ENCODE measurements around the gene C1QTNF6.

Gene C1QTNF6

DNA sequence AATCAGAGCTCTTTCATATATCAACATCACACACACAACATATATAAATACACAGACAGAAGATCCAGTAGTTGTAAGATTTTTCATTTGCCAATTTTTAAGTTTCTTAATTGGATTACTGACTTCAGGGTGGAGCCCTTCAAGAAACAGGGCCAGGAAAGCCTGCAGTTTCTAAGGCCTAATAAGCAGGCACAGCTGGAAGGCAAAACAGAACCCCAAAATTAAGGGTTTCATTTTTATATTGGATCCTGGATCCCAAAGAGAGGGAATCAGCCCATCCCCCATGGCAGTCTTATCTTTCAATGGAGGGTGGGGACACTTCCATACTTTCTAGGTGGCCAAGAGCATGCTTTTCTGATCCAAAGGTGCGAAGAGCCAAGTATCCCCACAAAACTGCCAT, 4.7 kb upstream of the C1QTNF6 start:
- no peak for DNase-seq (ENCODE audit: low read depth in 1 of 2, low spot score in 1 of 2)

DNA sequence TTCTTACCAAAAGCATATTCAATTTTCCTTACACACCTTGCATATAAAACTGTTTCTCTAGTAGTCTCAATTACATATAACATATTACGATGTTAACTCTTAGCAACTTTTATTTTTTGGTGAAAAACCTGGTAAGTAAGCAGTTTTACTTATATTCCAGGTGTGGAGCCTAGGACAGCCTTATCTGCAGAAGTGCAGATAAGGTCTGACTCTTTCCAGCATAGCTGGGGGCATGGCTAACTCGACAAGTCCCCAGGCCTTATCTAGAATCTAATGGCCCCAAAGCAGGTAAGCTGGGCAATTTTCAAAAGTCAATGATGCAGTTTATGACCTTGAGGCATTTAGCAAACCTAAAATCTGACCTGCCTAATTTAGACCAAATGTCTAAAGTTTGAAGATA, 4.2 kb upstream of the C1QTNF6 start:
- no peak for DNase-seq (ENCODE audit: low read depth in 1 of 2, low spot score in 1 of 2)

DNA sequence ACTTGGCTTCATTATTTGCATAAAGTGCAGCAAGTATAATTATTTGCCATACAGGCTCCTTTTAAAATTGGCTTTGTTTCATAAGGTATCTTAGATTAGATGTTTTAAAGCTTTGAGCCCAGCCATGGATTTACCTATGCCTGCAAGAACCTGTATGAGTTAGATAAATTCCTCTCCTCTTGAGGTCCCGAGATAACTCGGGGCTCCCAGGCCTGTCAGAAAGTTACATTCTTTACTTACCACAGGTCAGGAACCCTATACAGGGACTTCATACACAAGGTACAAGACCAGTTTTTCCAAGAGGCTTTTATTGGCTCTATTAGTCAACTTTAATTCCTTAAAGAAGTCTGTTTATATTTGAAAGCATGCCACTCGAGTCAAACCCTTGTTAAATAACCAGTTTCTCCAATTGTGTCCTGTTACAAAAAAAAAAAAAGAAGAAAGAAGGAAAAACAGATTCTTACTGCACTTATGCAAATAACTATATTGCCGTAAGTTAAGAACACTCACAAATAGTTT, 2.3 kb upstream of the C1QTNF6 start:
- DNase-seq (ENCODE audit: low read depth in 1 of 2, low spot score in 1 of 2), result no peak

DNA sequence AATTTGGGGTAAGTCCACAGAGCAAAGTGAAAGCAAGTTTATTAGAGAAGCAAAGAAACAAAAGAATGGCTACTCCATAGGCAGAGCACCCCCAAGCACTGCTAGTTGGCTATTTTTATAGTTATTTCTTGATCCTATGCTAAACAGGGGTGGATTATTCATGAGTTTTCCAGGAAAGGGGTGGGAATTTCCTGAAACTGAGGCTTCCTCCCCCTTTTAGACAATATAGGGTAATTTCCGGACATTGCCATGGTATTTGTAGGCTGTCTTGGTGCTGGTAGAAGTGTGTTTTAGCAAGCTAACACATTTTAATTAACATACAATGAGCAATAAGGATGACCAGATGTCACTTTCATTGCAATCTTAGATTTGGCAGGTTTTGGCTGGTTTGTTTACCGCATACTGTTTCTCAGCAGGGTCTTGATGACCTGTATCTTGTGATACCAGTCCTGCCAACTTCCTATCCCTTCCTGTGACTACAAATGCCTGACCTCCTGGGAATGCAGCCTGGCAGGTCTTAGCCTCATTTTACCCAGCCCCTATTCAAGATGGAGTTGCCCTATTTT, 937 bp upstream of the C1QTNF6 start:
- no peak for DNase-seq (ENCODE audit: low read depth in 1 of 2, low spot score in 1 of 2)

DNA sequence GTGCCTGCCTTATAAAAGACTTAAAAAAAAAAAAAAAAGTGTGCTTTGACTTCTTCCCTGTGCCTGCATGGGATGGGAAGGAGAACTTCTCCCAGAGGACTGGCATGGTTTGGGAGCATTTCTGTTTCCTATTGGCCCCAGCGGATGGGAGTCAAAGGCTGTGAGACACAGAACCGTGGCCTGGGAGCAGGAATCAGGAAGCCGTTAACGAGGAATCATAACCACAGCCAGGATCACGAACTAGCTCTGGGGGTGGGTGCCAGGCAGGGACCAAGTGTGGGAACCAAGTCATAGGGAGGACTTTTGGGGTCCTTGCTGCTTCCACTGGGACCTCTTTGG, 526 bp downstream of the C1QTNF6 start:
- no peak for DNase-seq (ENCODE audit: low read depth in 1 of 2, low spot score in 1 of 2)

DNA sequence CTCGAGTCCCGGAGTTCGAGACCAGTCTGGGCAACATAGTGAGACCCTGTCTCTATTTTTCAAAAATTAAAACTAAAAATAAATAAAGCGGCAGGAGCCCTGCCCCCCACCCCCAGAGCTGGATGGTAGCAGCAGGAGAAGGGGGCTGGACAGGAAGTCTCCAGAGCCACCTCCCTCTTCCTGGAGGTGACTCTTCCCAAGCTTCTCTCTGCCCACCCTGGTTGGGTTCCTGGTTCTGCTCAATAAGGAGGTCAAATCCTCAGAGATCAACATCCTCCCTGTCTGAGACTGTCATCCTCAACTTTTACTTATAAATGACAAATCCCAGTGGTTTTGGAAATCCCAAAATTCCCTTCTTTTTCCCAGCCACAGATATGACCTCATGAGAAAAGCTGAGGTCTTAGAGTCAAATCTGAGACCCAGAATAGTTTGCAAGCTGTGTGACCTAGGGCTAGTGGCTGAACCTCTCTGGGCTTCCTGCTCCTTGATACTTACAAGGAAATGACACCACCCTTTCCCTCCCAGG, 987 bp downstream of the C1QTNF6 start:
- DNase-seq (ENCODE audit: low read depth in 1 of 2, low spot score in 1 of 2), result no peak

DNA sequence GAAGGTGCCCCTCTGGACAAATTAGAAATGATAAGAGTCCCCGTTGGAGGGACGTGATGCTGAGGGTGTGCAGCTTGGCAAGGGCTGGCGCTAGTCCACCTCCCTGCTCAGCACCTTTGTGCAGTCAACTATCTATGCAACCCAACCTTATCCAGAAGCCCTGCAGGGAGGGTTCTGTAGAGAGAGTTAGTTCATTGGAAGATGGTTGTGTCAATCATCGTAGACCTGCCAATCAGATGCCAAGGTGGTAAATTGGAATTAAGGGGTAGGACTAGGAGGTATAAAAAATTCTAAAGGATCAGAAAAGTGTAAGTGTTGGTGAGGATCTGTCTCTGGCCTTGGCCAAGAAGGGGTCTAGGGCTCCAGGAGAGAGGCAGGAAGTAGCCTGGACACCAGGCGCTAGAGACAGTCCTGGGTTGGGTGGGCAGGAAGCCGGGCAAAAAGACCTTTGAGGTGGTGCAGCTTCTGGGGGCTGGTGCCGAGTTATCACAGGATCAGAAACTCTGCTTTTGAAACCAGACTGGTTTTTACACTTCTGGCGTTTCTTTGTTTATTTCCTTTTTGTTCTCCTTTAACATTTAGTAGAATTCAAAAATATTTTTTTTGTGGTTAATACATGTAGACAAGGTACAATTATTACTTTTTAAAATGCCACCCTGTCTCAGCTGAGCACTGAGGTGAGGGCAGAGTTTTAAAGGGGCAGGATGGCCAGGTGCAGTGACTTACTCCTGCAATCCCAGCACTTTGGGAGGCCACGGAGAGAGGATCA, 1.6 kb downstream of the C1QTNF6 start:
- DNase-seq (ENCODE audit: low read depth in 1 of 2, low spot score in 1 of 2), result no peak

DNA sequence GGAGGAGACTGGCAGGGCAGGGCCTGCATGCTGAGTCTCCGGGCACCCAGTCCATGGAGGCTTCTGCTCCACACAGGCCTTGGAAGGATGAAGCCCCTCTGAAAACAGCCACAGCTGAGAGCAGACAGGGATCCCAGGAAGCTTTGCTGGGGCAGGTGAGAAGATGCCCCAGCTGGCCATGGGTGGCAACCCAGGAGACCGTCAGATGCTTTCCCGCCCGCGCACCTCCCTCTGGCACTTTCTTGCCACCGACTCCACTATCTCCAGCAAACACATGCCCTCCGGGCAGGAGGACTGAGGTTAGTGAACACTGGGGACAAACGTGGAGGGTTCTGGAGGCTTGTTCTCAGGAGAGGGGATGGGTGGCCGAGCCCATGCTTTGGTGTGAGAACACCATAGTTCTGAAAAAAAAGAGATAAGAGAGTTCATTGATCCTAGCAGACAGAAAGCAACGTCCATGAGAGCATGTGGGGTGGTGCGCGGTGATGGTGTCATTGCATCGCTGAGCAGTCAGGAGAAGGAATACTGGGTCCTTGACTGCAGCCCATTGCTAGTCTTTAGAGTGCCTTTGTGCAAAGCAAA, 2.3 kb downstream of the C1QTNF6 start:
- DNase-seq (ENCODE audit: low read depth in 1 of 2, low spot score in 1 of 2), result no peak

DNA sequence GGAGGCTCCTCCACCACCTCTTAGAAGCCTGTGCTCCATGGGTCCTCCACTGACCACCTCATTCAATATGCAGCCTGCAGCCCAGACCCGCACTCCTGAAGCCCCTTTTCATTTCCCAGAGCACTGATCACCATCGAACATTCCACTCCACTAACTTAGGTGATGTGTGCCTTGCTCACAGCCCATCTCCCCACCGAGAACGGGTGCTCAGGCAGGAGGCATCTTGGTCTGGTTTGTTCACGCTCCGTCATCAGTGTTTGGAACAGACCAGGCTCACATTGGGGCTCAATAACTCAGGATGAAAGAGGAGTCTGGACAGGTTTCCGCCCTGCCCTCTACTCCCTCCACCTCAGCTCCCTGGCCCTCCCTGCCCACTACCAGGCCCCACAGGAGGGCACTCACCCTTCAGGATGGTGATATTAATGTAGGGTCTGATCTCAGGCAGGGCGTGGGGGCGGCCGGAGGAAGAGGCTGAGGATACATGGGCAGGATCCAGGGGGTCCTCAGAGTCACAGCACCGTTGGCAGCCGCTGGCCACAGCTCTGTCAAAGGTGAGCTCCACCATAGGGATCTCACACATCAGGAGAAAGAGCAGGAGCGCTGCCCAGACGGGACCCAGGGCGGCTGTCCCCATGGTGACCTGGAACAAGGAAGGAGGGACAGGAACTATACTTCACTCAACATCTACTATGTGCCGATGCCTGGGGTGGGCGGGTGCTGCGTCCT, 3.1 kb downstream of the C1QTNF6 start:
- DNase-seq (ENCODE audit: low read depth in 1 of 2, low spot score in 1 of 2), result no peak

DNA sequence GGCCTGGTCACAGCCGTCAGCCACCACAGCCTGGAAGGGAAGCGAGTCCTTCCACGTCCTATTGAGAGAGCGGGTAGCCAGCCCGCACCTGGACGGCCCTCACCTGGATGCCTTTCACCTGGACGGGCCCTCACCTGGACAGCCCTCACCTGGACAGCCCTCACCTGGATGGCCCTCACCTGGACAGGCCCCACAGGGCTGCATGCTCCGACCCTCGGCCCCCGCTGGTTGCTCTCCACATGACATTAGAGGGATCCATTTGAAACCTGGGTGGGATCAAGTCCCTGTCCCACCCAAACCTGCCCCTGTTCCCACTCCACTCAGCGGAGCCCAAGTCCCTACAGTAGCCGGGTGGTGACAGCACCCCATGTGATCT, 3.7 kb downstream of the C1QTNF6 start:
- DNase-seq (ENCODE audit: low read depth in 1 of 2, low spot score in 1 of 2), result no peak

DNA sequence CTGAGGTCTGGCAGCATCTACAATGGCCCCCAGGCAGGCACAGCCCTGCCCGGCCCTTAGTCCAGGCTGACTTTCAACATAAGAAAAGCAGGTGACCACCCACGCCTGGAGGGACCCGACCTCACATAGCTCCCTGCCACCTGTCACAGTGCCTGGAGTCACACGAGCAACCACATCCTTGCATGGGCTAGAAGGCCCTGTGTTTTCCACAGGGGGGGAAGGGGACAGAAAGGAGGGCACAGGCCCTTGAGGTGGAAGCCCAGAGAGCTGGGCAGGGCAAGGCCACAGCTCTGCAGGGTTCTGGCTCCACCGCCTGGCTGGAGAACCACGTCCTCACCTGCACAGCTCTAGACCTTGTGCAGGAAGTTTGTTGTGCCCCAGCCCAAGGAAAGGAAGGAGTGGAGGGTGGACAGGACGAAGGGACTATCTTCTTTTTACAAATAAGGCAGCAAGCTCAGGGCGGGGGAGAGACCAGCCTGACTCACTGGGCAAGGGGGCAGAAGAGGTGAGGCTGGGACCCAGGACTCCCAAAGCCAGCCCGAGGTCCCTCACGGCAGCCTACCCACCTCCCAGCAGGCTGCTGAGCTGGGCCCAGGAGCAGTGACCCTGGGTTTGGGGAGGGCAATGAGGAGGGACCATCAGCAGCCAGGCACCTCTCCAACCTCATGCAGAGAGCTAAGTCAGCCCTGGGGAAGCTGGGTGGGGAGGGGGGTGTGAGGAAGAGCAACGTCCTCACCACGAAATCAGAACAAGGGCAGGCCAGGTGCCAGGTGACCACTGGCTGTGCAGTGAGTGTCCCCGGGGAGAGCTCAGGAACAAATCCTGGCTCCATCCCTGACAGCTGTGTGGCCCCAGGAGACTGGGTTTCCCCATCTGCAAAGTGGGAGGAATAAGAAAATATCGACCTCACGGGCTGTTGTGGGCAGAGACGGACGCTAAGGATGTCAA, 4.3 kb downstream of the C1QTNF6 start:
- no peak for DNase-seq (ENCODE audit: low read depth in 1 of 2, low spot score in 1 of 2)

DNA sequence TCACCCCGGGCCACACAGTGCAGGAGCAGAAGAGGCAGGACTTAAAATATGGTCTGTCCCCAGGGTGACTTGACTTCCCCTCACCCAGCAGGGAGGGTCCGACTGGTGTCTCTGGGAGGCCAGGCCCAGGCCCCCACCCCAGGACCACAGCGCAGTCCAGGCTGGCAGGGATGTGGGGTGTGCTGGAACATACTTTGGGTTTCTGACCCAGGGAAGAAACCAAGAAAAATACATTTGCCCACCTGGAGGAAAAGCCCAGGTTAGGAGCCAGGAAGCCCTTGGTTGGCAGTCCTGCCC, 5.2 kb downstream of the C1QTNF6 start:
- no peak for DNase-seq (ENCODE audit: low read depth in 1 of 2, low spot score in 1 of 2)

DNA sequence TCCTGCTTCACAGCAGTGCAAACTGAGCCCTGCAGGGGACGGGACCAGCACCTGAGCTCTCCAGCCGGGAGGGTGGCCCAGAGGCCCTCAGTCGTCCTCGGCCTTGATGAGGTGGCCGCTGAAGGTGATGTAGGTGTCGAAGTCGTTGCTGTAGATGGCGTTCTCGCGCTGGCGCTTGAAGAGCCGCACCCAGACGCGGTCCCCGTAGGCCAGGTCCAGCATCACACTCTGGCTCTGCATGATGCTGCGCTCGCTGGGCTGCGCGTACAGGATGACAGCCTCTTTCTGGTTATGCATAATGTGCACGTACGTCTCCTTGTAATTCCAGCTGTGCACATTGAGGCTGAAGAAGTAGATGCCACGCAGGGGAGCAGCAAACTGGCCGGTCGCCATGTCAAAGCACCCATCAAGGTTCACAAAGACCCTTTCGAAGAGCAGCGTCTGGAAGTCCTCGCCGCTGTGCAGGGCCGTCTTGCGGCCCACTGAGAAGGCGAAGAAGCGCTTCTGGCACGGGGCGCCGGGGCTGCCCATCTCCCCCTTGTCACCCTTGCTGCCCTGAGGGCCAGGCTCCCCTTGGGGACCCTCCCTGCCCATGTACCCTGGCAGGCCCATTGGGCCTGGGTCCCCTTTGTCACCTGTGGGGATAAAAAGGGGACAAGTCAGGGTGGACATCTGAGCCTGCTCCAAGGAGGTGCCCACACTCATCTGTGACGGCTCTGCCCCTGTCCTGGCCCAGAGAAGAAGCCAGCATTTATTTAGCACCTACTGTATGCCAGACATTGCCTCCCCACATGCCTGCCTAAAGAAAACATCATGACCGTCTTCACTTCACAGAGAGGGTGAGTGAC, 5.7 kb downstream of the C1QTNF6 start:
- no peak for DNase-seq (ENCODE audit: low read depth in 1 of 2, low spot score in 1 of 2)

DNA sequence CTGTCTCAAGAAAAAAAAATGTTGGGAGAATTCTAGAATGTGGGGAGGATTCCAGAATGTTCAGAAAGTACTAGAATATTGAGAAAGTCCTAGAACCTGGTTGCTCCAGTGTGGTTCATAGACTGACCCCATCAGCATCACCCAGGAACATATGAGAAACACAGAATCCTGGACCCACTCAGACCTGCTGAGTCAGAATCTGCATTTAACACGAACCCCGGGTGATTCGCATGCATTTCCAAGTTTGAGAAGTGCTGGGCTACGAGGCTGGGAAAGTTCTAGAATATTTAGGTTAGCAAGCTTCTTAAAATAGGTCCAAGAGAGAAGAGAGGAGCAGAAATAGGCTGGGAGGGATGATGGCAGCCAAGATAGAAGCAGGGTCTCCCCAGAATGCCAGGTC, 6.4 kb downstream of the C1QTNF6 start:
- DNase-seq (ENCODE audit: low read depth in 1 of 2, low spot score in 1 of 2), result no peak

DNA sequence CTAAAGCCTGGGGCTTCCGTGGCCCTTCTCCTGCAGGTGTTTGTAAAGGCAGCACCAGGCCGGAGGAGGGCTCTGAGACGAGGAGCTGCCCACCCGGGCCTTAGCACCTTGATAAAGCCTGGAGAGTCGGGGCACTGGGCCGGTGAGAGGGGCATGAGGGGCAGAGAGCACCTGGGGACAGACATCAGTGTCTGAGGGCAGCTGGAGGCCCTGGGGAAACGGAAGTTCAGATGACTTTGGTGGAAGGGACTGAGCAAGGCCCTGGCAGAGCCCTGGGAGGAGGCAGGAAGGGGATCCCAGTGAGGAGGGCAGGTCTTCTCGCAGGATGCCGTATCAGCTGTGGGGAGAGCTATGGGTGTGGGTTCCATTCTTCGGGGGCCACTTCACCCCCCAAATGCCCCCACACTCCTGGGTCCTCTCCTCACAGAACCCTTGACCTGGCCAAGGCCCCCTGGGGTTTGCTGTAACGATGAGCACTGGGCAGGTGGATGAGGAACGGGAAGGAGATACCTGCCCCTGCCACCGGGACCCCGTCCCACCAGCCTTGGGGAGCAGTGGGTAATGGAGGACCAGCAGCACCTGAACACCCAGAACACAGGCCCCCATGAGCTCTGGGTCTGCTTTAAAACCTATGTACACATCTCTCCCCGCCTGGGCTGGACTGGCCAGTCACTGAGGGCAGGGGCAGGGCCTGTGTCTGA, 7.4 kb downstream of the C1QTNF6 start:
- DNase-seq (ENCODE audit: low read depth in 1 of 2, low spot score in 1 of 2), result no peak

DNA sequence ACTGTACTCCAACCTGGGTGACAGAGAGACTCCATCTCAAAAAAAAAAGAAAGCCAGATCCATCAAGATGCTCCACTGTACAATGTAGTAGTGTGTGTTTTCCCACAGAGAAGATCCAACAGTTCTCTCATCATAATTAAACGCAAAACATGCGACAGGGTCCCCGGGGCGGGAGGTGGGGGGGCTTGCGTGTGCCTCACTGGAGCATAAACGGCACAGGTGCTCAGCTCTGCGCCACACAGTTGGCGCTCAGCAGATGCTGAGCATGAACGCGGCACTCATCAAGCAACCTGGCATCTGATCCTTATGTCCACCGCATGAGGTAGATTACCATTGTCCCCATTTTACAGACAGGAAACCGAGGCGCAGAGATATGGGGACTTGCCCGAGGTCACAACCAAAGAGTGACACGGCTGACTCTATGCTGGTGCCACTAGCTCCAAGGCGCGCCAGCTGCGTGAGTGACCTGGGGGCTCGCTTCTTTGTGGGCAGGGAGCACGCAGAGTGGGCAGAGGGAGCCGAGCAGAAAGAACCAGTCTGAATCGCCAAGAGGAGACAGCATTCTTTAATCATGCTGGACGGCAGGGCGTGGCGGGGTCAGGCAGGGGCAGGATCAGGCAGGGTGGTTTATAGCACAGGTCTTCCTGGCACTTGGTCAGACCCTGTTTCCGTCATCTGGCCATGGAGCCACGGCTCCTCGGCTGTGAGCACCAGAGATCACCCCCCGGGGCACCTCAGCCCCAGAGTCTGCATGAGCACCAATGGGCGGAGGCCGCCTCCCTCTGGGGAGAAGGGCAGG, 8.2 kb downstream of the C1QTNF6 start:
- no peak for DNase-seq (ENCODE audit: low read depth in 1 of 2, low spot score in 1 of 2)

DNA sequence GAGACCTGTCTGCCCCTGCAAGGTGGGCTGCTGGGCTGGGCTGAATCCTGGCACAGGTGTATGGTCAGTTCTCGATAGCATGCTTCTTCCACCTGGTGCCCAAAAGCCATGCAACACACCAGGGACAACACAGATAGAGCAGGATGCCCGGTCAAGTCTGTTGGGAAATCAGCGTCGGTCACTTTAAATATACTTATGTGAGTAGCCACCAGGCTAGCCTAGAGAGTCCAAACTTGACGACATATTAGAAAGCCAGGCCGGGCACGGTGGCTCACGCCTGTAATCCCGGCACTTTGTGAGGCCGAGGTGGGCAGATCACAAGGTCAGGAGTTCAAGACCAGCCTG, 8.9 kb downstream of the C1QTNF6 start:
- DNase-seq (ENCODE audit: low read depth in 1 of 2, low spot score in 1 of 2), result no peak

DNA sequence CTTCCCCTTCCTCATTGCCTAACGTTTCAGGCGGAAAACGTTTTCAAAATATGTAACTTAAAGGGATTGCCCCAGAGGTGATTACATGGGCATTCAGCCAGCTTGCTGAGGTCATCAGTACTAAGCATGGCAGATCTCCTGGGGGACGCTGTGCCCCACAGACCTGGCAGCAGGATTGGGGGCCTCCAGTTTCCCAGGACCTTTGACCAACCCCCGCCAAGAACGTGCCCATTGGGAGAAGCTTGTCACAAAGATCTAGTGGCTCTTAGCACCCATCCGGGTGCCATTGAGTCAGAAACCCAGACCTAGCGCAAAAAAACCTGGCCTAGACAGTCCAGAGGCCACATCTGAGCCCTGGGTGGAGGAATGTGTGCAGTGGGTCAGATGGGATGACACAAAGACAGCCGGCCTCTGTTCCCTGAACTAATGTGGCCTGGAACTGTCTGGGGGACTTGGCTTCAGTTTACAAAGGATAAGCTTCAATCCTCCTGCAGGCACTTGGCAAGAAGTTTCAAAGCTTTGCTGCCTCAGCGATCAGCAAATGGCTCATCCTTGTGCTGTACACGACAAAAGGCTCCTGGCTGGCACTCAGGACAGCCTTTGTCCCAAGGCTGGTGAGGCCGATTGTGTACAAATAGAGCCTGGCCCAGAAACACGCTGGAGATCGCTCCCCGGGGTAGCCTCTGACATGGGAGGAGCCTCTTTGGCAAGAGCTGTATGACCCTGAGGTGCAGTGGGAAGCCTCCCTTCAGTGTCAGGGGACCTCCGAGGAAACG, 9.5 kb downstream of the C1QTNF6 start:
- DNase-seq (ENCODE audit: low read depth in 1 of 2, low spot score in 1 of 2), result no peak

All from stimulated activated CD4-positive, alpha-beta T cell treated with anti-CD3 and anti-CD28 coated beads, Interleukin-15, amount 100 ng/mL, for 1 hour (primary cell).